Measurements from ENCODE around the gene FAM234B.
A peak's percentile ranks its signal among the peaks of the same experiment; 100 is the strongest.

FAM234B gene

DNA sequence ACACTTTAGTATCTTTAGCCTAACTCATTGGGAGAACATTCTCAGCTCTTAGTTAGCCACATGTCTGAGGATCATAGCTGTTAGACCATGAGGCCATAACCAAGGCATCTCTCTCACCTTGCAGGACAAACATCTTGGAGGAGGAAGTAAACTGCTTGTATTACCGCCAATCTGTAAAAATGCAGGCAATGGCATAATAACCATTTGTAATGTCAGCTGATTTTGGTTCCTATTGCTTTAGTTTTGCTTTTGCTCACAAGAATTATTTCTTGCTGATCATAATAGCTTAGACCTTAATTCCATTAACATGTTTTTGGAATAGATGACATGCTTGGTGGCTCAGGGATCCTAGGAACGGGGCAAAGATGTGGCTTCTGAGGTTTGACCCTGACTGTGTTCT lies 75.6 kb downstream of the FAM234B start:
- no peak for DNase-seq (ENCODE audit: low read depth)

- no peak for DNase-seq (ENCODE audit: low read depth)
Observed at GRCh38 chr12:13120413-13120812, 76.2 kb downstream of the FAM234B start.

DNA sequence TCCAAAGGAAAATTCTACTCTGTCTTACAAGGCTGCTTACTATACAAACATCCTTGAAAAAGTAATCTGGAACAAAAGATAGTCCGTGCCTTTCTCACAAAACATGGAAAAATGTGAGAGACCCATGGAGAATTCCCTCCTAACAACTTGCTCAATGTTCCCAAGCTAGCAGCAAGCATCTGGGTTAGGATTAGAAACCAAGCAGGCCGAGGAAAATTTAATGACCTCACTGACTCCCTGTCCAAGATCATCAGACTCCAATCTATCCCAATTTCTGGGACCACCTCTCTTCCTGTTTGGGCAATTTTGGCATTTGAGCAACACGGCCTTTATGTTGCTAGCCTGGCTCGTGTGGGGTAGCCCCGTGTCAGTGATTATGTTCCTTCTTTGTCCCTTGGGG lies 77.4 kb downstream of the FAM234B start:
- DNase-seq (ENCODE audit: low read depth) = no peak

GRCh38 chr12:13124656-13125505 lies 80.7 kb downstream of the FAM234B start:
- DNase-seq (ENCODE audit: low read depth) = peak; percentile 65

DNA sequence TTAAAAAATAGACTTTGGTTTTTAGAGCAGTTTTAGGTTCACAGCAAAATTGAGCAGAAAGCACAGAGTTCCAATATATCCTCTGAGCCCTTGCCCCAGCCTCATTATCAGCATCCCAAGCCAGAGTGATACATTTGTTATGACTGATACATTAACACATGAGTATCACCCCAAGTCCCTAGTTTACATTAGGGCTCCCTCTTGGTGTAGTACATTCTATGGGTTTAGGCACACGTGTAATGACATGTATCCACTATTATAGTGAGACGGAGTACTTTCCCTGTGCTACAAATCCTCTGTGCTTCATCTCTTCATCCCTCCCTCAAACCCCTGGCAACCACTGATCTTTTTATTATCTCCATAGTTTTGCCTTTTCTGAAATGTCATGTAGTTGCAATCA lies 81.8 kb downstream of the FAM234B start:
- no peak for DNase-seq (ENCODE audit: low read depth)

GRCh38 chr12:13126494-13126893 lies 82.3 kb downstream of the FAM234B start:
- no peak for DNase-seq (ENCODE audit: low read depth)

DNA sequence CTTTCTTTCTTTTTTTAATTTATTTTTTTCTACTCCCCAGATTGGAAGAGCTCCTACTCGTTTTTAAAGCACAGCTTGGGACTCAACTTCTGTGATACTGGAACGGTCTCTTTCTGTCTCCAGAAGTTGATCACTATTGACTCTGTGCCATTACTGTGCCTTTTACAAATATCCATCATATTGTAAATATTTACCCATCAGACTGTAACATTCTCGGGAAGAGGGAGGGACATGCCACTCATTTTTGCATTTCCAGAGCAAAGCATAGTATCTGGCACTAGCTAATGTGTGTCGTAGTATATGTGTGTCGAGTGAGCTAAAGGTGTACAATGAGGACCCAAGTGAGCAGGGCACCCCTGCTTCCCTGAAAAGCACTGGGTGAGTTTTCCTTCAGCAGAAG lies 83.3 kb downstream of the FAM234B start:
- no peak for DNase-seq (ENCODE audit: low read depth)

DNA sequence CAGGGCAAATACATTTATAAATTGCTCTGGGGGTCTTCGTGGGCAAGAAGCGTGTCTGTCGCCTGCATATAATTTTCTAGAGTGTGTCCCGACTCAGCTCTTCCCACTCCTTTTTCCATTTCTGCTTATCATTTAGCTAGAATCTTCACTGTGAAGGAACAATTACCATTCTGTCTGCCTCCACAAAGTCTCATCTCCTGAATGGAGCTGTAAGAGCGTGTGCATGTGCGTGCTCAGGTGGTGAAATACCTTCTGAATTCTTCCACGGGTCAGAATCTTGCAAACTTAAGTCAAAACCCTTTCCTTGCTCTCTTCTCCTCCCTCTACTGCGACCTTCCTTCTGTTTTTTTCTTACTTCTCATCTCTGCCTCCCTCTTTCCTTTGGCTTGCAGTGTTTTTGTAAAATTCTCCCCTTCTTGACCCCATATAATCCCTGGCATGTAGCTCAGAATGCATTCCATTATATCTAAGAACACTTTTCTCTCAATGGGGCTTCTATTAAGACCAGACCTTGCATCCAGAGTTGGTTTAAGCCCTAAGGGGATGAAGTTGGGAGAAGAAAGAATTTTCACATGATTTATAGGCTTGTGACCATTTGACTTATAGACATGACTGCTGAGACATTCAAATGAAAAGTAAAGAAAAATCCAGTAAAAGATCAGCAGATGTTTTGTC lies 84.2 kb downstream of the FAM234B start:
- DNase-seq (ENCODE audit: low read depth) = no peak

DNA sequence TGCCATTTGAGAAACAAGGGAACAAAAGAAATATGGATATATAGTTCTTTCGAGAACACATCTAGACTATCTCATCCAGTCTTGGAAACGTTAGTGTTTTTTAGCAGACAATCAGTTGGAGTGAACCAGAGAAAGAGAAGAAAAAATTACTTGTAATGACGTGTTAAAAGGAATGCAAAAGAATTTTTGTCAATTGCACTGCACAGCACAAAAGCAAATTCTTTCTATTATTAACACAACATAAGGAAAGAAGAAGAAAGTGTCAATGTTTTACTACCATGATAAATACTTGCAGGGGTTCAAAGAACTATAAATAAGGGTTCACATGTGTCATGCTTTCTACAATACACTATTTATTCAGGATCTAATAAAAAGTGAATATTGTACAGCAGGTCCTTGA lies 86.8 kb downstream of the FAM234B start:
- no peak for DNase-seq (ENCODE audit: low read depth)
